Ectodermal cell (in vitro differentiated cells): ENCODE results near the gene MED12L.

Experiments used
- H3K27ac ChIP-seq: 2 replicates; pipeline ENCODE4 v1.7.0; 2013; ENCODE audit warnings: mild to moderate bottlenecking, low read depth, low read length; ENCODE audit not compliant: insufficient read depth, poor library complexity, severe bottlenecking
- H3K27me3 ChIP-seq: 2 replicates; pipeline ENCODE4 v1.7.0; 2013; ENCODE audit warnings: mild to moderate bottlenecking, low read length; ENCODE audit not compliant: insufficient read depth, control insufficient read depth, poor library complexity, severe bottlenecking
- H3K36me3 ChIP-seq: one replicate; pipeline ENCODE4 v1.7.0; 2013; ENCODE audit warnings: low read length; ENCODE audit not compliant: control insufficient read depth, insufficient read depth
- H3K4me1 ChIP-seq: one replicate; pipeline ENCODE4 v1.7.0; 2013; ENCODE audit warnings: low read length; ENCODE audit not compliant: control insufficient read depth, insufficient read depth
- H3K4me3 ChIP-seq: 2 replicates; pipeline ENCODE4 v1.7.0; 2013; ENCODE audit warnings: low read depth, low read length, control low read depth; ENCODE audit not compliant: insufficient read depth
- H3K9me3 ChIP-seq: 2 replicates; pipeline ENCODE4 v1.7.0; 2013; ENCODE audit warnings: mild to moderate bottlenecking, low read length, moderate library complexity; ENCODE audit not compliant: control insufficient read depth
- WGBS, 2 experiments: methylation state at CpG; one replicate each; pipeline ENCODE4 v1.1.7; 2013; ENCODE audit warnings: missing lambda C conversion rate in 2 of 2; 5-methylcytosine and 5-hydroxymethylcytosine counted together

The MED12L gene

DNA sequence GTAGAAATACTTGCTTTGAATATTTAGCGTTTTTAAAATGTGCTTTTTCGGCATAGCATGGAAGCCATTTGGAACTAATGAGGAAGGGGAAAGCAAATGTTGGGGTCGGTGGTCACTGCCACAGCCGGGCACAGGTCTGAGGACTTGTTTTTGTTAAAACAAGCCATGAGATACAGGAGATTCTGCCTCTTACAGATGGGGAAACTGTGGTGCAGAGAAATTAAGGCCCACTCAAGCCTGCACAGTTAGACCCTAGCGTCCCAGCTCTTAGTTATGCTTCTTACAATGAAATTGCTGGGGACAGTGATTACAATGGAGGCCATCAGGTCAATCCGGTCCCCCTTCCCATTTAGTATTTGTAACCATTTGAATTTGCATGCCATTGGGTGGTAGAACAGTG is 120.0 kb downstream of the MED12L start:
- Histone ChIP-seq H3K9me3 (no peaks in the 10 kb centered on the region), H3K27me3 (no peaks in the 10 kb centered on the region), H3K36me3 (no peaks in the 10 kb centered on the region), H3K4me3 (no peak overlapping the region), H3K27ac (no peak overlapping the region), H3K4me1 (peaks cover under 1% of the 10 kb centered on the region)
- WGBS, 2 experiments = 94 to 95% methylated on average over 6 of the region's 6 CpGs

DNA sequence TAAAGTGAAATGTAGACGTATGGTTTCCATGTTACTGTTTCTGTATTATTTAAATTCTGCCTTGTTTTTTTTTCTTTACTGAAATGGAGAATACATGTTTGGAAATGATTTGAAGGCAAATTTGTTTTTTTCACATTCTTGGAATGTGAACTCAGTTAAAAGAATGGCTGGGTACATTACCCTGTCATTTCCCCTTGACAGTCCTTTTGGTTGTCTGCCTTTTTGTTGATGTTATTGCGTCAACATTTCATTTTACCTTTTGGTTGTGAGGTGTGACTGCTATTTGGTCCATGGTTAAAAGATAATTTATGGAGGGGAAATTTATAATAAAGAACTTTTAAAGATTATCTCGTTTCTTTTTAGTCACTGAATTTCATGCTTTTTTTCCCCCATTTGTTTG is 120.7 kb downstream of the MED12L start:
- Histone ChIP-seq H3K27ac (no peak overlapping the region), H3K27me3 (no peaks in the 10 kb centered on the region), H3K36me3 (no peaks in the 10 kb centered on the region), H3K9me3 (no peaks in the 10 kb centered on the region), H3K4me1 (peaks cover 4% of the 10 kb centered on the region), H3K4me3 (no peak overlapping the region)
- 86 to 94% methylated on average over 2 to 3 of the region's 3 CpGs for WGBS, 2 experiments

DNA sequence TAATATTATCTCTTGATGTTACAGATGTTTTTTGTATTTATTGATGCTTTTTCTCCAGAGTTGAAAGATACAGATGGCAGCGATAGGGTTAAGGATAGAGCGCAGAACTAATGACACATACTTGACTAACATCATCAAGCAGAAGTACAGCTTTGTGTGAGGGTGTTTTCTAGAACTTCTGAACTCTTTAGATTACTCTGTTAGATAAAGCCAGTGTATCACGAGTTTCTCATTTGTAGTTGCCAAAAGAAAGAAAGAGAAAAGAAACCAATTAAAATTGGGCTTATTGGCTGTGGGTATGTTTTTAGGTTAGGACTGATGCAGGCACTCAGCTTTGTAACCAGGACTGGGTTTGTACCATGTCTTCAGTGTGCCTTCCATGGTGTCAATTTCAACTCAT is 124.2 kb downstream of the MED12L start:
- no peaks in the 10 kb centered on the region for H3K9me3 ChIP-seq
- no peaks in the 10 kb centered on the region for H3K27me3 ChIP-seq
- no peak overlapping the region for H3K4me3 ChIP-seq
- H3K36me3 ChIP-seq = no peaks in the 10 kb centered on the region
- H3K4me1 ChIP-seq = peaks cover 4% of the 10 kb centered on the region
- 90 to 93% methylated on average over 1 to 3 of the region's 3 CpGs for WGBS, 2 experiments
- no peak overlapping the region for H3K27ac ChIP-seq

- H3K4me3 ChIP-seq = no peak overlapping the region
- H3K36me3 ChIP-seq = no peaks in the 10 kb centered on the region
- H3K27me3 ChIP-seq = no peaks in the 10 kb centered on the region
- peaks cover 4% of the 10 kb centered on the region for H3K4me1 ChIP-seq
- H3K9me3 ChIP-seq = no peaks in the 10 kb centered on the region
- no peak overlapping the region for H3K27ac ChIP-seq
- WGBS, 2 experiments = 69 to 79% methylated on average over 4 of the region's 4 CpGs
Observed at GRCh38 chr3:151210676-151211381, 125.4 kb downstream of the MED12L start.

- whole genome bisulfite sequencing, 2 experiments = 93 to 96% methylated on average over 4 of the region's 4 CpGs
- Histone ChIP-seq H3K9me3 (no peaks in the 10 kb centered on the region), H3K4me3 (no peak overlapping the region)
Observed at GRCh38 chr3:151213151-151213550, 127.7 kb downstream of the MED12L start.

GRCh38 chr3:151213881-151214280 is 128.4 kb downstream of the MED12L start:
- 91 to 95% methylated on average over 5 of the region's 5 CpGs for WGBS, 2 experiments
- Histone ChIP-seq H3K36me3 (no peaks in the 10 kb centered on the region), H3K27ac (no peak overlapping the region)

More at GRCh38 chr3:151213151-151213550, 127.7 kb downstream of the MED12L start:
- H3K36me3 ChIP-seq = no peaks in the 10 kb centered on the region
- H3K4me1 ChIP-seq = peaks cover 4% of the 10 kb centered on the region
- no peak overlapping the region for H3K27ac ChIP-seq
- H3K27me3 ChIP-seq = no peaks in the 10 kb centered on the region

DNA sequence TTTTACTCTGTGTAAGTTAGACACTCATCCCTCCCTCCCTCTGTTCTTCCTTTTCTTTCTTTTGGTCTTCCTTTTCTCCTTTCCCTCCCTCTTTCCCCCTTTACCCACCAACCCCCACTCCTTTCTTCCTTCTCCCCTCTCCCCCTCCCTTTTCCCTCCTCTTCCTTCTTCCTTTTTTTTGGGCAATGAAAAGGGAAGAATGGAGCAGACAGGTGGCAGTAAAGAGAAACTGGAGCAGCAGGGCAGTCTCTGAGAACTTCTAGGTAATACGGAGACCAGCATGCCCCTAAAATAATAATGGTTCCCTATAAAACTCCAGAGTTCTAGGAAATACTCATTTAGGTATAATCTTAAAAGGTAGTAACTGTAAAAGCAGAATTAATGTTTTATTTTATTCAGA is 129.0 kb downstream of the MED12L start:
- no peaks in the 10 kb centered on the region for H3K9me3 ChIP-seq
- no peaks in the 10 kb centered on the region for H3K27me3 ChIP-seq
- peaks cover 4% of the 10 kb centered on the region for H3K4me1 ChIP-seq
- WGBS, 2 experiments = 83% methylated on average over 1 of the region's 1 CpG; no CpG with 5 or more reads in 1 of the 2 experiments
- H3K4me3 ChIP-seq = no peak overlapping the region
- H3K36me3 ChIP-seq = no peaks in the 10 kb centered on the region
- H3K27ac ChIP-seq = no peak overlapping the region

More at GRCh38 chr3:151213881-151214280, 128.4 kb downstream of the MED12L start:
- Histone ChIP-seq H3K9me3 (no peaks in the 10 kb centered on the region), H3K4me3 (no peak overlapping the region), H3K27me3 (no peaks in the 10 kb centered on the region), H3K4me1 (peaks cover 4% of the 10 kb centered on the region)

DNA sequence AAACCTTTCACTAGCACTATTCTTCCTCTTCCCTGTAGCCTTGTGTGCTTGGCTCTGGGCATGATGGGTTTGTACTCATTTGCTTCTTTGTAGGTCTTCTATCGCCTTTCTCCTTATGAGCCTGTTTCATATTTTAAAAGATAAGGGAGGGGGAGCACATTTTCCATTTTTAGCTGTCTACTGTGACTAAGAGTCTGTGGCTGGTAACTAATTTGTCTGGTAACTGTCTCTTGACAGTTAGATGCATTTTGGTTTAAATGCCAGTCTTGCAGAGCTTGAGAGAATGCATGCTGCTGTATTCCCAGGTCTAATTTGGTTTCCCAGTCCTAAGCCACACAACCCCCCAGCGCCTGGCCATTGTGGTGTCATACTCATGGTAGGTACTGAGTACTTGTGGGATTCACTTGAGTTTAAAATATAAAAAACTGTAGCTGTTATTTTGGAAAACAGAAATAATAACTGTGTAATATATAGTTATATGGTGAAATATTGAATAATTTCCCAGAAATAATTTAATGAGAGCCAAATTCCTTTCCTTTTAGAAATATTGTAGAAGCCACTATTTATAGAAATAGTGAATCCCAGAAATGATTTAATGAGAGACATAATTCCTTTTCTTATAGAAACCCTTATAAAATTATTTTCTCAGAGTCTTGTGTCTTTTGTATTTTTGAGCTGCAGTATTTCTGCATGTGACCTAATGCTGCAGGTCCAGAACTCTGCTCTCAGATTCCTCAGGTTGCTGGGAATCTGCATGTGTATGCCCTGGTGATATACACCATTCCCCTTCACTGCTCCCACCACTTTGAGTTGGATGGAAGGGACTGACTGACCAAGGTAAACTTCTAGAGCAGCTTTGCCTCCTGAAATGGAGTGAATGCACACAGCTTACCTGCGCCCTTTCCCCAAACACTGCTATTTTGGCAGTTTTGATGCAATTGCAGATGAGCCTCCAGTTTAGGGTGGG is 131.5 kb downstream of the MED12L start:
- Histone ChIP-seq H3K27ac (no peak overlapping the region), H3K27me3 (no peaks in the 10 kb centered on the region), H3K4me1 (no peaks in the 10 kb centered on the region), H3K36me3 (no peaks in the 10 kb centered on the region), H3K9me3 (no peaks in the 10 kb centered on the region), H3K4me3 (no peak overlapping the region)
- 84 to 94% methylated on average over 3 of the region's 3 CpGs for WGBS, 2 experiments

DNA sequence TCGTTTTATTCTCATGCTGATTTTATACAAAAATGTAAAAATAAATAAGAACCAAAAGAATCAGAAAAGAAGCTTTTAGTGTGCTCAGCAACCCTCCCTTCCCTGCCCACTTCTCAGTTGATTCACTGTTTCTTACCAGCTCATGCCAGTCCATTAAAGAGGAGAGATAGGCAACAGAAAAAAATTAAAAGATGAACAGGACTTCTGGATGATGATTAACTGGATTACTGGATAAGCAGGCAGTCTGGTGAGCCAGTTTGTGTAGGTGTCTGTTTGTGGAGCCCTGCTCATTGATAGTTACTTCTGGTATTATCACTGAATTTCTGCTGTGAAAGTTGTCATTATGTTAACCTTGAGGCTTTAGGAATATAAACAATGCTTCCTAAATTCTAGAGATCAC is 132.7 kb downstream of the MED12L start:
- Histone ChIP-seq H3K27me3 (no peaks in the 10 kb centered on the region), H3K4me1 (no peaks in the 10 kb centered on the region), H3K36me3 (no peaks in the 10 kb centered on the region), H3K27ac (no peak overlapping the region), H3K4me3 (no peak overlapping the region), H3K9me3 (no peaks in the 10 kb centered on the region)
- WGBS, 2 experiments = no CpG with 5 or more reads among the region's 1 CpG

DNA sequence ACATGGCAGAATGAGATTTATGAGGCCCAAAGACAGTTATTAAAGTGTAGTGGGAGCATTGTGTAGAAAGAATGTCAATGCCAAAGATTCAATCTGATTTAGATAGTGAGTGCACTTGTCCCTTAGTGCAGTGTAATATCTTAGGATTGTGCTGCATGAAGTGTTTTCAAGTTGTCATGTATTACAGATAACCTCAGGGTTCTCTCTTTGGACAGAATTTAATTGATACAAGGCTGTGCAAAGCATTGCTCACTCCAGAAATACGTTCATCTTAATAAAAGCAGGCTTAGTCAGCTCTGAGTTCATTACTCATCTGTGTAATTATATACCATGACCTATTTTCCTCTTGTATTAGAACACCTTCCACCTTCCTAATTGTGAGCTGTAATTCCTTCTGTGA is 133.6 kb downstream of the MED12L start:
- H3K9me3 ChIP-seq = no peaks in the 10 kb centered on the region
- no peaks in the 10 kb centered on the region for H3K36me3 ChIP-seq
- H3K27ac ChIP-seq = no peak overlapping the region
- no peak overlapping the region for H3K4me3 ChIP-seq
- WGBS, 2 experiments = 95 to 100% methylated on average over 1 of the region's 1 CpG
- H3K4me1 ChIP-seq = no peaks in the 10 kb centered on the region
- no peaks in the 10 kb centered on the region for H3K27me3 ChIP-seq
